HG02759 (cell line): ENCODE results near the gene POU5F1.
A peak's percentile ranks its signal among the peaks of the same experiment; 100 is the strongest.
"Not testable (repeated sequence)": the region's sequence is repeated elsewhere in the genome, so short reads cannot be mapped to it uniquely, and the experiment has no call there.

Source experiments
- ATAC-seq: cut with Tn5 transposase; IDR thresholded peaks from one replicate; pipeline ENCODE4 v1.9.1; 2021; ENCODE audit warnings: mild to moderate bottlenecking, moderate library complexity; ENCODE audit not compliant: unreplicated experiment

POU5F1 gene

GRCh38 chr6:31170600-31170881 is at the start of gene POU5F1:
Gene POU5F1, minus strand, starts transcription at chr6:31170682. Its CDS starts 62 bp downstream, at chr6:31170620.
- ATAC-seq: no peak

- ATAC-seq: no peak
Measured at GRCh38 chr6:31216208-31216898, 45.9 kb upstream of the POU5F1 start.

GRCh38 chr6:31215216-31215615 is 44.7 kb upstream of the POU5F1 start:
- not testable (repeated sequence) for ATAC-seq

DNA sequence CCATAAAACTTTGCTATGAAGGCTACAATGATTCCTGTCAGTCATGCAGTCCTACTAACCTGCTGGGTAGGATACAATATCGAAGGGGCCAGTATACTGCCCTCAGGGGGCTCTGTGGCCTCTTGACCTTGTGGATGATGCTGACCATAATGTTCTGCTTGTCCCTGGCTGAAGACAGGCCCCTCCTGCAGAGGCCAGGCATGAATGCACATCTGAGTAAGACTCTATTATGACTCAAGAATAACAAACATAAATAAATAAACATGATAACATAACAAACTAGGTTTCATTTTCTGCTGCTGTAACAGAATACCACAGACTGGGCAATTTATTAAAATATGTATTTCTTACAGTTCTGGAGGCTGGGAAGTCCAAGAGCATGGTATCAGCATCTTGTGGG is 44.0 kb upstream of the POU5F1 start:
- no peak for ATAC-seq

DNA sequence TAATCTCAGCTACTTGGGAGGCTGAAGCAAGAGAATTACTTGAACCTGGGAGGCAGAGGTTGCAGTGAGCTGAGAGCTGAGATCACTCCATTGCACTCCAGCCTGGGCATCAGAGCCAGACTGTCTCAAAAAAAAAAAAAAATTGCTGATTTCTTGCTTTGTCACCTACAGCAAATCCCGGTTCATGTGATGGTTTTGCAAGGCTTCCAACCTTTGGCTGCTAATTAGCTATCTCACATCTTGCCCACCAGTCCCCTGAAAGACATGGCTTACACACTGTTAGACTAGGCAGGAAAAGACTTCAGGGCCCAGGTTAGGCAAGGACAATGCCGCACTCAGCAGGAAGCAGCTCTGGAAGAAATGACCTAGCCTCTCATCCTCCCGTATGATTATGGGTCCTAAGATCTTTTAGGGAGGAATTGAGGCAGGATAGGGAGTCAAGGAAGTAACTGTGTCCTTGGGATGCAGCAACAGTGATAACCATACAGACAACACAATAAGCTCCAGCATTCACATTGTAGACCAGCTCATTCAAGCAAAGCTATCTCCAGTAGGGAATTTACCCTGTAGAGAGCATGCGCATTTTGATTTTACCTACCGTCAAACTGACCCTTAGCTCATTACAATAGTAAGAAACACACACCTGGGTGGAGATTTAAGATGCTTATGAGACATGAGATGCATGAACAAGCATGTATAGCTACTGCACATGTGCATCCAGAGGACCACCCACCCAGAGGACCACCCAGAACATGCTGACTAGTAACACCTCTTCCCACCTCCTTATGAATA is 40.5 kb upstream of the POU5F1 start:
- ATAC-seq: no peak

DNA sequence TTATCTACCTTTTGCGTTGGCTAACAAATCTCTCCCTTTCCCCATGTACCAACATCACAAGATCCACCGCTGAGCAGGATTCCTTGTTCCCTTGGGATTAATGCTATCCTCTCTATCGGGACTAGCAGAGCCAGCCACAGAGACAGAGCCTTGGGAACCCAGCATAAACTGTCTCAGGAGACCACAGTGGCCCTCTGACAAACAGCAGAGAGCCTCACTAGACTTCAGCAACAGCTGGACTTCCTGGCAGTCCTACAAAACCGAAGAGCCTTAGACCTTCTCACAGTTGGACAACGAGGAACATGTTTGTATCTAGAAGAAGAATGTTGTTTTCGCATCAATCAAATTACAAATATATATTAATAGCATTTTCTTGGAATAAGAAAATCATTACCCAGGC is 39.6 kb upstream of the POU5F1 start:
- no peak for ATAC-seq

DNA sequence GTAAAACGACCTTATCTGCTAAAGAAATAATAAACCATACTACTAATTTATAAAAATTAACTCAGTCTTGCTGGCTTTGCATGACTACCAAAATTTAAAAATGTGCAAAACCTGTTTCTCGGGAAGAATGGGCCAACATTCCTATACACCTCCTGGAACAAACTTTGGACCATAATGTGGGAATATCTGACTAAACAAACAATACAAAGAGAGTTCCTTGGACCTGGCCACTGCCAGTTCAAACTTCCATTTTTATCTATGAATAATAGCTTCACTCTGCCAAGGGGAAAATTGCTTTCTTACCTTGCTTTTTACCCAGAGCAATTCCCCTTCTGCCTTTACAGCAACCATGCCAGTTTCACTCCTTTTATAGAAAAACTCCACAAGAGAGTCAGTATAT is 38.7 kb upstream of the POU5F1 start:
- ATAC-seq: no peak

GRCh38 chr6:31208506-31208905 is 38.0 kb upstream of the POU5F1 start:
- no peak for ATAC-seq

DNA sequence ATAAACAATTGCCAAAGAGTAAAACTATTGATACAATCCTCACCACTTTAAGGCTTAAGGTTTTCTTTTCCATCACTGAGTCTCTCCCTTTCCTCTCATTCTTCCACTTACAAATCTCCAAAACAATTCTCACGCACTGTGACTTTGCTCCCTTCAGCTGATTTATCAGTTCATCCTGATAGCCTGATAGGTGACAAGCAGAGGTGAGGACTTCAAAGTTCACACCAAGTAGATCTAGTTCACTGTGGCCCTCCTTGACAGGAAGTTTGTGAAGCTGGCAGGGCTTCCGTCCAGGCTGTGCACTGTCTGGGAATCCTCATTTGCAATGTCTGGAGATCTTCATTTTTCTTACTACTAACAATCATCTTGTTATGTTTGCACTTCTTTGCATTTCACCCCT is 35.2 kb upstream of the POU5F1 start:
- ATAC-seq: no peak

GRCh38 chr6:31204751-31205145 is 34.3 kb upstream of the POU5F1 start:
- no peak for ATAC-seq

GRCh38 chr6:31203345-31203979 is 33.0 kb upstream of the POU5F1 start:
- peak; percentile 54 for ATAC-seq

DNA sequence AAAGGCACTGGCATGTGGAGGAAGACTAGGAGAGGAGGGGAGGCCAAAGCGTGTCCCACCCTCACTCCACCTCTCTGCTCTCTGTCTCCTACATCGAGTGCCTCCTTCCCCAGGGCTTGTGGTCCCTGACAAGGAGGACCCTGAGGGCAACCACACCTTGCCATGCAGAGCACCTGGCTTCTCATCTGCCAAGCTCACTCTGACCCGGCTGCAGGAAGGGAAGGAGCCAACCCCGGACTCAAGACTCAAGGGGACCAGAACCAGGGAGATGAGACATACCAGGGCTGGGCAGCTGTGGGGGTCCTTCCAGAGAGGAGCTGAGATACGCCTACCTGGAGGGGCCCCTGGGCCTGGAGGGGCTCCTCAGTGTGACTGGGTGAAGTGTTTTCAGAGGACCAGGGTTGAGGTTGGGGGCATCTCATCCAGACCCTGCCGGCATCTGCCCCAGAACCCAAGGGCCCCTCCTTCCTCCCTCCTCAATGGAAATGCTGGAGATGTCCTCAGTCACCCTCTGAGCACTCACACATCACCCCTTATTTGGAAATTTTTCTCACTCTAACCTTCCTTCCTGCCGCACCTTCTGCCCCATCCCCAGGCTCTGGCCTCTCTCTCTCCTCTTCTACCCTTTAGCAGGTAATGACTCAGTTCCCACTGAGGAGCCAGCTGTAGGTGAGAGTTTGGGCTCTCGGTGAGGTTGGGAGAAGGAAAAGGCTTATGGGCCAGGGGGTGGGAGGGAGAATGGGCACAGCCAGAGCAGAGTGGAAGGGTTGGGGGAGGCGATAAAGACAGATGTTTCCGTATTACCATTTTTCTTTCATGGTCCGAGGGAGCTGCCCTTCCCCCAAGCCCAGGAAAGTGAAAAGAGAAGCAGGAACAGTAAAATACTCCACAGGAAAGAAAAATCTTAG is 32.0 kb upstream of the POU5F1 start:
- ATAC-seq: no peak

DNA sequence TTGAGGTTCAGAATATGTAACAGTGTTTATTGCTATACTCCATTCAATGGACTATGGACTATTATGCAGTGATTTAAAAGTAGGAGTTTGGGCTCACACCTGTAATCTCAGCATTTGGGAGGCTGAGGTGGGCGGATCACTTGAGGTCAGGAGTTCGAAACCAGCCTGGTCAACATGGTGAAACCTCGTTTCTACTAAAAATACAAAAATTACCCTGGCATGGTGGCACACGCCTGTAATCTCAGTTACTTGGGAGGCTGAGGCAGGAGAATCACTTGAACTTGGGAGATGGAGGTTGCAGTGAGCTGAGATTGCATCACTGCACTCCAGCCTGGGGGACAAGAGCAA is 28.6 kb upstream of the POU5F1 start:
- not testable (repeated sequence) for ATAC-seq

DNA sequence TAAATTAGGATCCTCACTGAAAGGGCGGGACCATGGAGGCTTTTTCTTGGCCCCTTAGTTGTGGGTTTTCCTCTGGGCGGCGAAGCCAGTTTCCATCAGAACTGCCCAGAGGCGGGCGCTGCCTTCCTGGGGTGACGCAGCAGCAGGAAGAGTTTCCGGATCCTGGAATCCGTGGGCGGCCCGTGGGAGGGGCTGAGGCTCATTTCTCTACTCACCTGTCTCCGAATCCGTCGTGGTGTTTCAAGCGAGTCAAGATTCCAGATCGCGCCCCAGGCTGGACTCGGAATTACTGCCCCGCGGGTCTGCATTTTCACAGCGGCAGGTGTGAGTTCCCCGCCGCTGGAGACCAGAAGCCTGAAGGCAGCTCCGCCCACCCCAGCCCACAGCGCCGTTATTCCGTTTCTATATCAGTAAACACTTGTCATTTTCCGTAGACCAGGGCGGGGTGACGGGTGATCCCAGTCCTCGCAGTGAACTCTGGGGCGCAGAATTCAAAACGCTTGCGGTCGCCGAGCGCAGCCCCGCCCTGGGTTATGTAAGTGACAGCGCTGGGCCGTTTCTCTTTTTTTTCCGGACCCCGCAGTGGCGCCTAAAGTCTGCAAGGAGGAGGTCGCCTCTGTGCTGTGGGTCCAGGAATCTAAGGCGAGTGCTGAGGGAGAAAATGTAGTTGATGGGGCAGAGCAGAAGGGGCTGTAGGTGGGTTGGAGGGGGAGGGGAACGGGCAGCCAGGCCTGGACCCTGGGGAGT is 27.2 kb upstream of the POU5F1 start:
- ATAC-seq: peak; percentile 79

DNA sequence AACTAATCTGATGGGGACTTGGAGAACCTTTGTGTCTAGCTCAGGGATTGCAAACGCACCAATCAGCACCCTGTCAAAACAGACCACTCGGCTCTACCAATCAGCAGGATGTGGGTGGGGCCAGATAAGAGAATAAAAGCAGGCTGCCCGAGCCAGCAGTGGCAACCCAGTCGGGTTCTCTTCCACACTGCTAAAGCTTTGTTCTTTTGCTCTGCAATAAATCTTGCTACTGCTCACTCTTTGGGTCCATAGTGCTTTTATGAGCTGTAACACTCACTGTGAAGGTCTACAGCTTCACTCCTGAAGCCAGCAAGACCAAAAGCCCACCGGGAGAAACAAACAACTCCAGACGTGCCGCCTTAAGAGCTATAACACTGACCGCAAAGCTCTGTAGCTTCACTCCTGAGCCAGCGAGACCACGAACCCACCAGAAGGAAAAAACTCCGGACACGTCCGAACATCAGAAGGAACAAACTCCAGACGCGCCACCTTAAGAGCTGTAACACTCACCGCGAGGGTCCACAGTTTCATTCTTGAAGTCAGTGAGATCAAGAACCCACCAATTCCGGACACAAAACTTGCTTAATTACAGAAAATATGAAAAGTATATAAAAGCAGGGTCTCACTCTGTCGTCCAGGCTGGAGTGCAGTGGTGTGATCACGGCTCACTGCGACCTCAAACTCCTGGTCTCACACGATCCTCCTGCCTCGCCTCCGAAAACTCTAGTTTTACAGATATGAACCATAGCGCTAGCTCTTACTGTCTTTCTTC is 26.0 kb upstream of the POU5F1 start:
- ATAC-seq: not testable (repeated sequence)

DNA sequence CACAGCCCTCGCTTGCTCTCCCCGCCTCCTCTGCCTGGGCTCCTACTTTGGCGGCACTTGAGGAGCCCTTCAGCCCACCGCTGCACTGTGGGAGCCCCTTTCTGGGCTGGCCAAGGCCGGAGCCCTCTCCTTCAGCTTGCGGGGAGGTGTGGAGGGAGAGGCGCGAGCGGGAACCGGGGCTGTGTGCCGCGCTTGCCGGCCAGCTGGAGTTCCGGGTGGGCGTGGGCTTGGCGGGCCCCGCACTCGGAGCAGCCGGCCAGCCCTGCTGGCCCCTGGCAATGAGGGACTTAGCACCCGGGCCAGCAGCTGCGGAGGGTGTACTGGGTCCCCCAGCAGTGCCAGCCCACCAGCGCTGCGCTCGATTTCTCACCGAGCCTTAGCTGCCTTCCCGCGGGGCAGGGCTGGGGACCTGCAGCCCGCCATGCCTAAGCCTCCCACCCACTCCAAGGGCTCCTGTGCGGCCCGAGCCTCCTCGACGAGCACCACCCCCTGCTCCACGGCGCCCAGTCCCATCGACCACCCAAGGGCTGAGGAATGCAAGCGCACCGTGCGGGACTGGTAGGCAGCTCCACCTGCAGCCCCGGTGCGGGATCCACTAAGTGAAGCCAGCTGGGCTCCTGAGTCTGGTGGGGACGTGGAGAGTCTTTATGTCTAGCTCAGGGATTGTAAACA is 25.0 kb upstream of the POU5F1 start:
- ATAC-seq: not testable (repeated sequence)

DNA sequence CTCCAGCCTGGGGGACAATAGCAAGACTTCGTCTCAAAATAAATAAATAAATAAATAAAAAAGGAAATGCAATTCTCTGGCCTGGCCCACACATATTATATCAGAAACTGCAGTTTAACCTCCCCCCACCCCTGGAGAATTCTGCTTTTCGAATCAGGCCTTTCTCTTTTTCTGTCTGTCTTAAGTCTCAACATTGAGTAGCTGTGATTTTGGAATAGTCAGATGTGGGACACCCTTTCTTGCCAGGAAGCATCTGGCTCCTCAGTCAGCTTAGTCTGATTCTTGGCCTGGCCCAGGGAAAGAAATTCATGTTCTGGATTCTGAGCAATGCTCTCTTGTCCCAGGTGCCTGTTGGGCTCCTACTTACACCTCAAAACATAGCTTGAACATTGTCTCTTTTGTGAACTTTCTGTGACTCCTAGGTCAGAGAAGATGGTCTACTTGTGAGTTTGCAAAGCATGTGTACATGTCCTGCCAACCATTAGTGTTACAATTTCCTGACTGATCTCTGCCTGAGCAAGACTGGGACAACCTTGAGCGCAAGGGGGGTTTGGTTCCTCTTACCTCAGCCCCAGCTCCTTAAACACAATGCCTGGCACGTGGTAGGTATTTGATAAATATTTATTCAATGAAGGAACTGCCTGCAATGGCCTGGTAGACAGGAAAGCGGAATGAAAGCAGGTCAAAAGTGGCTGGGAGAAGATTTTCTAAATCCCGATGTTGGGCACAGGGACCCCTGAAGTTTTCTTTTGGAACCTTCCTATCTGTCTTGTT is 23.8 kb upstream of the POU5F1 start:
- no peak for ATAC-seq

DNA sequence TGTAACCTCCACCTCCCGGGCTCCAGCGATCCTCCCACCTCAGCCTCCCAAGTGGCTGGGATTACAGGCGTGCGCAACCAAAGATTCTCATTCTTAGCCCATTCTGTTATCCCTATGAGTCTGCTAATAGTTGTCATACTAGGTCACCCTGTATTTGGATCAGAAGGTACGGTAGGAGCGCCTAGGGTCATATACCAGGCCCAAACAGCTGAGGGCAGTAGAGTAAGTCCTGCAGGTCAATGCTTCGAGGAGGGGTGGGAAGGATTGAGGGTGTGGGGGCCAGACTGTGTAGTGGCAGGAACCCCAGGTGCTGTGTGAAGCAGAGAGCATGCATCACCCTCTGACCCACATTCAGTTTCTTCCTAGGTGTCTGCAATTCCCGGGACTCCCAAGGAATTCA is 22.7 kb upstream of the POU5F1 start:
- ATAC-seq: no peak
